Adipocyte (in vitro differentiated cells): Measurements from ENCODE around the gene HLCS.
"Not testable (repeated sequence)": the region's sequence is repeated elsewhere in the genome, so short reads cannot be mapped to it uniquely, and the experiment has no call there.

ENCODE experiments used
- DNase-seq: peaks from one replicate; pipeline ENCODE4 v3.0.0-alpha.2; 2015; ENCODE audit warnings: low read depth
- H3K27me3 ChIP-seq: replicated peaks from 2 replicates; pipeline ENCODE4 v1.7.0; 2013; ENCODE audit warnings: mild to moderate bottlenecking, low read length, moderate library complexity; ENCODE audit not compliant: control insufficient read depth, insufficient read depth
- H3K36me3 ChIP-seq: 2 replicates; pipeline ENCODE4 v1.7.0; 2013; ENCODE audit warnings: low read length, mild to moderate bottlenecking, moderate library complexity; ENCODE audit not compliant: control insufficient read depth, insufficient read depth, severe bottlenecking
- H3K4me1 ChIP-seq: 2 replicates; pipeline ENCODE4 v1.7.0; 2013; ENCODE audit warnings: mild to moderate bottlenecking, low read length, moderate library complexity; ENCODE audit not compliant: control insufficient read depth, insufficient read depth
- H3K4me3 ChIP-seq: 2 replicates; pipeline ENCODE4 v1.7.0; 2013; ENCODE audit warnings: mild to moderate bottlenecking, low read length, moderate library complexity
- H3K9ac ChIP-seq: 2 replicates; pipeline ENCODE4 v1.7.0; 2013; ENCODE audit warnings: mild to moderate bottlenecking, low read length, moderate library complexity
- H3K9me3 ChIP-seq: 2 replicates; pipeline ENCODE4 v1.7.0; 2013; ENCODE audit warnings: mild to moderate bottlenecking, low read length, moderate library complexity; ENCODE audit not compliant: control insufficient read depth

The HLCS gene

GRCh38 chr21:36995285-36995684 is 28.8 kb upstream of the HLCS start:
- H3K27me3 ChIP-seq: peaks cover 13% of the 10 kb centered on the region
- not testable (repeated sequence) for DNase-seq

GRCh38 chr21:36994501-36995158 is 28.2 kb upstream of the HLCS start:
- Histone ChIP-seq H3K27me3 (peaks cover 13% of the 10 kb centered on the region), H3K9me3 (no peaks in the 10 kb centered on the region)
- no peak for DNase-seq

More at GRCh38 chr21:36995285-36995684, 28.8 kb upstream of the HLCS start:
- H3K9me3 ChIP-seq, H3K9ac ChIP-seq, H3K36me3 ChIP-seq, H3K4me3 ChIP-seq, H3K4me1 ChIP-seq: not testable (repeated sequence)

GRCh38 chr21:36992671-36993070 is 26.2 kb upstream of the HLCS start:
- H3K4me3 ChIP-seq: no peak overlapping the region
- no peaks in the 10 kb centered on the region for H3K9me3 ChIP-seq
- no peak for DNase-seq

More at GRCh38 chr21:36994501-36995158, 28.2 kb upstream of the HLCS start:
- no peak overlapping the region for H3K9ac ChIP-seq
- no peaks in the 10 kb centered on the region for H3K36me3 ChIP-seq
- H3K4me3 ChIP-seq: peak overlapping the region; percentile 47
- H3K4me1 ChIP-seq: peaks cover 6% of the 10 kb centered on the region

GRCh38 chr21:36990508-36991205 is 24.2 kb upstream of the HLCS start:
- no peaks in the 10 kb centered on the region for H3K36me3 ChIP-seq
- DNase-seq: no peak
- H3K4me1 ChIP-seq: peaks cover 12% of the 10 kb centered on the region
- H3K9ac ChIP-seq: peak overlapping the region; percentile 87
- H3K27me3 ChIP-seq: peaks cover 5% of the 10 kb centered on the region
- H3K4me3 ChIP-seq: peak overlapping the region; percentile 80
- no peaks in the 10 kb centered on the region for H3K9me3 ChIP-seq

More at GRCh38 chr21:36992671-36993070, 26.2 kb upstream of the HLCS start:
- Histone ChIP-seq H3K9ac (no peak overlapping the region), H3K4me1 (peaks cover 12% of the 10 kb centered on the region), H3K36me3 (no peaks in the 10 kb centered on the region), H3K27me3 (peaks cover 13% of the 10 kb centered on the region)

- H3K9me3 ChIP-seq: no peaks in the 10 kb centered on the region
- H3K4me3 ChIP-seq: peak overlapping the region; percentile 80
- H3K4me1 ChIP-seq: peaks cover 12% of the 10 kb centered on the region
- no peaks in the 10 kb centered on the region for H3K36me3 ChIP-seq
- DNase-seq: peak; percentile 96
- peaks cover 5% of the 10 kb centered on the region for H3K27me3 ChIP-seq
- H3K9ac ChIP-seq: peak overlapping the region; percentile 87
Observed at GRCh38 chr21:36989699-36990507, 23.4 kb upstream of the HLCS start.

- Histone ChIP-seq H3K4me1 (peaks cover 17% of the 10 kb centered on the region), H3K9ac (peak overlapping the region; percentile 87), H3K4me3 (peak overlapping the region; percentile 80)
- not testable (repeated sequence) for DNase-seq, H3K27me3 ChIP-seq, H3K36me3 ChIP-seq, H3K9me3 ChIP-seq
Observed at GRCh38 chr21:36989199-36989698, 22.8 kb upstream of the HLCS start.

GRCh38 chr21:36988536-36988935 is 22.1 kb upstream of the HLCS start:
- Histone ChIP-seq H3K27me3 (no peaks in the 10 kb centered on the region), H3K4me1 (peaks cover 17% of the 10 kb centered on the region), H3K4me3 (no peak overlapping the region), H3K9ac (no peak overlapping the region), H3K36me3 (no peaks in the 10 kb centered on the region), H3K9me3 (no peaks in the 10 kb centered on the region)
- no peak for DNase-seq

GRCh38 chr21:36987845-36988244 is 21.4 kb upstream of the HLCS start:
- Histone ChIP-seq H3K9ac (no peak overlapping the region), H3K36me3 (no peaks in the 10 kb centered on the region), H3K27me3 (no peaks in the 10 kb centered on the region), H3K4me1 (peaks cover 17% of the 10 kb centered on the region), H3K9me3 (no peaks in the 10 kb centered on the region), H3K4me3 (no peak overlapping the region)
- DNase-seq: no peak

GRCh38 chr21:36985751-36986594 is 19.5 kb upstream of the HLCS start:
- Histone ChIP-seq H3K36me3 (no peaks in the 10 kb centered on the region), H3K4me3 (no peak overlapping the region), H3K9me3 (no peaks in the 10 kb centered on the region), H3K4me1 (peaks cover 17% of the 10 kb centered on the region), H3K9ac (no peak overlapping the region), H3K27me3 (no peaks in the 10 kb centered on the region)
- DNase-seq: no peak

- Histone ChIP-seq H3K9me3 (no peaks in the 10 kb centered on the region), H3K4me1 (peaks cover 20% of the 10 kb centered on the region), H3K4me3 (no peak overlapping the region), H3K36me3 (no peaks in the 10 kb centered on the region), H3K9ac (no peak overlapping the region), H3K27me3 (no peaks in the 10 kb centered on the region)
- DNase-seq: no peak
Observed at GRCh38 chr21:36981977-36982700, 15.7 kb upstream of the HLCS start.
